NOMO-1 treated with dmso at 0.1 percent for 144 hours (cell line): ENCODE results near the gene MDFI.

Source experiments
- DNase-seq: peaks from one replicate; lab custom pipeline; 2025; ENCODE audit not compliant: unreplicated experiment; lab: John Stamatoyannopoulos, UW

Gene MDFI

GRCh38 chr6:41702089-41702745 is 63.9 kb downstream of the MDFI start:
- no peak for DNase-seq

- no peak for DNase-seq
Observed at GRCh38 chr6:41702771-41703494, 64.7 kb downstream of the MDFI start.
